Measurements from ENCODE around the gene YDJC. TPM values are rescaled to one million over a fixed set of nuclear protein-coding genes. Genes with fewer than 3 reads are reported as not detected.
A peak's percentile ranks its signal among the peaks of the same experiment; 100 is the strongest.

Gene YDJC
- total and polyA plus RNA-seq, 2 donors (not counting 1 experiment from before 2014, with no cell fraction given): 48.8 to 82.8 TPM

DNA sequence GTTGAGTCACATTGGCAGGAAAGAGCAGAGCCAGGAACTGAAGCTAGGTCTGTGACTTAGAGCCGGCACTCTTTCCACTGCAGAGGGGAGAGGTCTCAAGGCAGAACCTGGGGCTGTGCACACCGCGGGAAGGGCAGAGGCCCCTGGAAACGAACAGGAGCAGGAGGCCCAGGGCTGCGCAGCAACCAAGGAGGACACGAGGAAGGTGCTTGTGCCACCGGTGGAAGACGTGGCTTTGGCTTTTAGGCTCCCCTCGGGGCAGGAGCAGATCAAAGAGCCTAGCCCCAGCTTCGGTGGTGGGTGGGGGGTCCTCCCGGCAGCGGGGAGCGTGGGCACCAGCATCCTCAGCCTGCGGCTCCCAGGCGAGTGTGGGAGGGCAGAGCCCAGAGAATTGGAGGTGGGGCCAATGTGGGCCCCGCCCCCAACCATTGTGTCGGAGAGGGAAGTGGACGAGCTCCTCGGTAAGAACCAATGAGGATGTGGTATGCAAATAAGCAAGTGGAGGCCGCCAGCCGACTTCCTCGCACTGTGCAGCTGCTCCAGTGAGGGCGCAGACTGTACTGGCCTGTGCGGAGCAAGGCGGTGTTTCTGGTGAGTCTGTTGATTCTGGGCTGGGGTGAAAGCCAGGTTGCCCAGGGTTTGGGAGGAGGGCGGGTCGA is 2.5 kb upstream of the YDJC start, which contains the start of gene CCDC116:
TSS of gene CCDC116 (plus strand) at position 524 of the 659 bp plus-strand sequence. CDS start 422 bp downstream, outside the sequence.
- ChIA-PET CTCF (interaction anchor here (11.1 kb wide), 1 partner anchor 12 kb away, joined by 168 read pairs; the partner anchor contains the start of gene SDF2L1), POLR2A (interaction anchor here (1.0 kb wide), 1 partner anchor 10 kb away, joined by 6 read pairs; the partner anchor contains the start of gene SDF2L1)
- H3K4me2 ChIP-seq (replicated peaks; ENCODE audit: low read depth, low read length, poor library complexity, severe bottlenecking): peak within 1 kb of the TSS; percentile 11
- ATAC-seq (ENCODE audit: low read depth): no peak
- H3K27me3 Mint-ChIP-seq: no peaks in the 10 kb centered on the region
- H3K9me3 ChIP-seq (ENCODE audit: control extremely low read depth in 1 of 3, control insufficient read depth in 2 of 3, insufficient read depth in 1 of 3, low read length in 2 of 3): peaks cover 0 to 16% (median 0%) of the 10 kb centered on the region in 3 donors
- H2AFZ ChIP-seq (ENCODE audit: insufficient read depth, low read depth, low read length, poor library complexity, severe bottlenecking): no peak within 1 kb of the TSS
- peaks cover 30% of the 10 kb centered on the region for H4K20me1 ChIP-seq (ENCODE audit: control insufficient read depth, insufficient read depth, low read length, poor library complexity, severe bottlenecking)
- TF ChIP-seq, protein P1, sequence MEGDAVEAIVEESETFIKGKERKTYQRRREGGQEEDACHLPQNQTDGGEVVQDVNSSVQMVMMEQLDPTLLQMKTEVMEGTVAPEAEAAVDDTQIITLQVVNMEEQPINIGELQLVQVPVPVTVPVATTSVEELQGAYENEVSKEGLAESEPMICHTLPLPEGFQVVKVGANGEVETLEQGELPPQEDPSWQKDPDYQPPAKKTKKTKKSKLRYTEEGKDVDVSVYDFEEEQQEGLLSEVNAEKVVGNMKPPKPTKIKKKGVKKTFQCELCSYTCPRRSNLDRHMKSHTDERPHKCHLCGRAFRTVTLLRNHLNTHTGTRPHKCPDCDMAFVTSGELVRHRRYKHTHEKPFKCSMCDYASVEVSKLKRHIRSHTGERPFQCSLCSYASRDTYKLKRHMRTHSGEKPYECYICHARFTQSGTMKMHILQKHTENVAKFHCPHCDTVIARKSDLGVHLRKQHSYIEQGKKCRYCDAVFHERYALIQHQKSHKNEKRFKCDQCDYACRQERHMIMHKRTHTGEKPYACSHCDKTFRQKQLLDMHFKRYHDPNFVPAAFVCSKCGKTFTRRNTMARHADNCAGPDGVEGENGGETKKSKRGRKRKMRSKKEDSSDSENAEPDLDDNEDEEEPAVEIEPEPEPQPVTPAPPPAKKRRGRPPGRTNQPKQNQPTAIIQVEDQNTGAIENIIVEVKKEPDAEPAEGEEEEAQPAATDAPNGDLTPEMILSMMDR (IDR thresholded peaks at IDR 0.05): no peak
- no peak for TF ChIP-seq EZH2 (IDR thresholded peaks at IDR 0.05; ENCODE audit: borderline replicate concordance, insufficient read depth, low read depth, low read length, poor library complexity, severe bottlenecking)
- H3K27me3 ChIP-seq (replicated peaks in 1 of 4; ENCODE audit: control extremely low read depth in 1 of 4, control insufficient read depth in 3 of 4, insufficient read depth in 4 of 4, low read length in 3 of 4): no peaks in the 10 kb centered on the region
- H3K4me1 Mint-ChIP-seq: peaks cover 28% of the 10 kb centered on the region
- H3K27ac ChIP-seq (ENCODE audit: low read length in 2 of 2): no peak within 1 kb of the TSS
- peaks cover 26% of the 10 kb centered on the region for H3K79me2 ChIP-seq (ENCODE audit: control insufficient read depth, insufficient read depth, low read length)
- peaks cover 0 to 11% of the 10 kb centered on the region in 2 experiments for H3K36me3 ChIP-seq (replicated peaks in 1 of 2; ENCODE audit: control extremely low read depth in 1 of 2, control insufficient read depth in 1 of 2, extremely low read depth in 1 of 2, insufficient read depth in 2 of 2, low read length in 1 of 2)
- DNase-seq: peak; percentile 54
- peaks cover 15 to 29% of the 10 kb centered on the region in 2 donors for H3K4me1 ChIP-seq (ENCODE audit: control insufficient read depth in 2 of 2, insufficient read depth in 2 of 2, low read length in 2 of 2)
- intact Hi-C loops (cut with micrococcal nuclease): loop anchor here (5.0 kb wide), 1 partner anchor 45 kb away; no protein-coding TSS in a partner anchor
- H3K9me3 Mint-ChIP-seq (ENCODE audit: insufficient read depth): no peaks in the 10 kb centered on the region
- H3K27ac Mint-ChIP-seq: no peak within 1 kb of the TSS
- no peak within 1 kb of the TSS for H3K4me3 Mint-ChIP-seq
- H3K9ac ChIP-seq (ENCODE audit: low read length): no peak within 1 kb of the TSS
- H3K4me3 ChIP-seq (ENCODE audit: control extremely low read depth in 1 of 5, extremely low read depth in 1 of 5, insufficient read depth in 1 of 5, low read depth in 2 of 5, low read length in 4 of 5): no peak within 1 kb of the TSS
- 79% methylated on average over 27 of the region's 27 CpGs for WGBS (ENCODE audit: insufficient coverage)

DNA sequence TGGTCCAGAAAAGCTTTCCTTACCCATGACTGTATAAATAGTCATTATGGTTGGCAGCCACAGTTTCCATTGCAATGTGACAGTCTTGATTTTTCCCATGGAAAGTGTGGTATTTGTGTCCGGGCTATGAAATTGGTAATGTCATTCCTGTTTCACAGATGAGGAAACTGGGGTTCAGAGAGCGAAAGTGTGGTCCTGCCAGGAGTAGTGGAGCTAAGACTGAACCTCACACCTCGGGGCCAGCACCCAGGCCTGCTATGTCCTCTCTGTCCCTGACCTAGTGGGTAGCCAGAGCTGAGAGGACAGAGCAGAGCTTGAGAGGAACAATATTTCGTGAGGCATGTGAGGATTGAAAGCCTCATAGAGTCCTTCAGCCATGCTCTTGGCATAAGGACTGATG is 1.2 kb upstream of the YDJC start:
- TF ChIP-seq EZH2 (IDR thresholded peaks at IDR 0.05; ENCODE audit: borderline replicate concordance, insufficient read depth, low read depth, low read length, poor library complexity, severe bottlenecking): no peak
- TF ChIP-seq, protein P1 (IDR thresholded peaks at IDR 0.05): no peak
- Histone ChIP-seq H3K4me2 (replicated peaks; ENCODE audit: low read depth, low read length, poor library complexity, severe bottlenecking) (no peak overlapping the region), H3K9ac (ENCODE audit: low read length) (no peak overlapping the region), H3K4me1 (ENCODE audit: control insufficient read depth in 2 of 2, insufficient read depth in 2 of 2, low read length in 2 of 2) (peaks cover 23 to 39% of the 10 kb centered on the region in 2 donors), H2AFZ (ENCODE audit: insufficient read depth, low read depth, low read length, poor library complexity, severe bottlenecking) (no peak overlapping the region), H3K27me3 (replicated peaks in 1 of 4; ENCODE audit: control extremely low read depth in 1 of 4, control insufficient read depth in 3 of 4, insufficient read depth in 4 of 4, low read length in 3 of 4) (no peaks in the 10 kb centered on the region), H4K20me1 (ENCODE audit: control insufficient read depth, insufficient read depth, low read length, poor library complexity, severe bottlenecking) (peaks cover 44% of the 10 kb centered on the region), H3K9me3 (ENCODE audit: control extremely low read depth in 1 of 3, control insufficient read depth in 2 of 3, insufficient read depth in 1 of 3, low read length in 2 of 3) (peaks cover 0 to 16% (median 0%) of the 10 kb centered on the region in 3 donors), H3K79me2 (ENCODE audit: control insufficient read depth, insufficient read depth, low read length) (peaks cover 39% of the 10 kb centered on the region), H3K36me3 (replicated peaks in 1 of 2; ENCODE audit: control extremely low read depth in 1 of 2, control insufficient read depth in 1 of 2, extremely low read depth in 1 of 2, insufficient read depth in 2 of 2, low read length in 1 of 2) (peaks cover 0 to 22% of the 10 kb centered on the region in 2 experiments), H3K27ac (ENCODE audit: low read length in 2 of 2) (no peak overlapping the region), H3K4me3 (ENCODE audit: control extremely low read depth in 1 of 5, extremely low read depth in 1 of 5, insufficient read depth in 1 of 5, low read depth in 2 of 5, low read length in 4 of 5) (no peak overlapping the region)
- DNase-seq: peak; percentile 7
- POLR2A ChIA-PET: interaction anchor here (0.7 kb wide), 2 partner anchors 617 to 1438 kb away, joined by 5 to 11 read pairs; no protein-coding TSS in a partner anchor
- no peak for ATAC-seq (ENCODE audit: low read depth)
- H3K4me3 Mint-ChIP-seq: peak overlapping the region; percentile 12
- H3K9me3 Mint-ChIP-seq (ENCODE audit: insufficient read depth): no peaks in the 10 kb centered on the region
- H3K27me3 Mint-ChIP-seq: no peaks in the 10 kb centered on the region
- WGBS (ENCODE audit: insufficient coverage): 94% methylated on average over 4 of the region's 4 CpGs
- H3K4me1 Mint-ChIP-seq: peaks cover 37% of the 10 kb centered on the region
- H3K27ac Mint-ChIP-seq: peak overlapping the region; percentile 18
- CTCF ChIA-PET: interaction anchor here (1.0 to 11.1 kb wide), 4 partner anchors 9 to 67 kb away, joined by 3 to 168 read pairs (median 4); partner anchors contain the start of gene SDF2L1
- intact Hi-C loops (cut with micrococcal nuclease): loop anchor here (5.0 kb wide), 1 partner anchor 44 kb away; no protein-coding TSS in a partner anchor
